GM18858 (cell line): Measurements from ENCODE around the gene UCK2.

Source experiments
- ATAC-seq: cut with Tn5 transposase; IDR thresholded peaks from one replicate; pipeline ENCODE4 v1.9.1; 2021; ENCODE audit not compliant: unreplicated experiment

Gene UCK2

GRCh38 chr1:165897326-165898303 is 70.2 kb downstream of the UCK2 start:
- no peak for ATAC-seq

- no peak for ATAC-seq
Measured at GRCh38 chr1:165898837-165899236, 71.4 kb downstream of the UCK2 start.

DNA sequence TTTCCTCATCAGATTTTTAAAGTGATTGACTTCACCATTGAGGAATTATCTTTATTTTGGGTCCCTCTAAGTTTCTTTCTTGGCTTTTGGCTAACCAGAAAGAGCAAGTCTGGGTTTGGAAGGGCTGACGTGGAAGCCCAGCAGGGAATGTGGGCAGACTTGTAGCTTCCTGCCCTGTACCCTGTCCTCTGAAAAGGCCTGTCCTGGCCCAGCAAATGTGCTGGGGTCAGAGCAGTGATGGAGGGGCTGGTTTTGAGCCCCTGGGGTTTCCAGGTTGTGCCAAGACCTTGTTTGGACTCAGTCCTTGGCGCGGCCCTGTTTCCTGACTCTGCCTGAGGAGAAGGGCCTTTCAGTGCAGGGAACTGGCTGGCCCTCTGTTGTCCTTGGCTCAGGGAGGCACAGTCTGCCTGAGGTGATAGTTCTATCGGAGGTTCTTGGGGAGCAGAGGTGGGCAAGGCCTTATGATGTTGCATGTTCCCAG is 72.1 kb downstream of the UCK2 start:
- ATAC-seq = no peak

- ATAC-seq = no peak
Measured at GRCh38 chr1:165900576-165901380, 73.4 kb downstream of the UCK2 start.

- no peak for ATAC-seq
Measured at GRCh38 chr1:165902565-165902964, 75.2 kb downstream of the UCK2 start.

- no peak for ATAC-seq
Measured at GRCh38 chr1:165903672-165904071, 76.3 kb downstream of the UCK2 start.

GRCh38 chr1:165904948-165905347 is 77.5 kb downstream of the UCK2 start:
- ATAC-seq = no peak

- no peak for ATAC-seq
Measured at GRCh38 chr1:165905853-165906252, 78.4 kb downstream of the UCK2 start.

DNA sequence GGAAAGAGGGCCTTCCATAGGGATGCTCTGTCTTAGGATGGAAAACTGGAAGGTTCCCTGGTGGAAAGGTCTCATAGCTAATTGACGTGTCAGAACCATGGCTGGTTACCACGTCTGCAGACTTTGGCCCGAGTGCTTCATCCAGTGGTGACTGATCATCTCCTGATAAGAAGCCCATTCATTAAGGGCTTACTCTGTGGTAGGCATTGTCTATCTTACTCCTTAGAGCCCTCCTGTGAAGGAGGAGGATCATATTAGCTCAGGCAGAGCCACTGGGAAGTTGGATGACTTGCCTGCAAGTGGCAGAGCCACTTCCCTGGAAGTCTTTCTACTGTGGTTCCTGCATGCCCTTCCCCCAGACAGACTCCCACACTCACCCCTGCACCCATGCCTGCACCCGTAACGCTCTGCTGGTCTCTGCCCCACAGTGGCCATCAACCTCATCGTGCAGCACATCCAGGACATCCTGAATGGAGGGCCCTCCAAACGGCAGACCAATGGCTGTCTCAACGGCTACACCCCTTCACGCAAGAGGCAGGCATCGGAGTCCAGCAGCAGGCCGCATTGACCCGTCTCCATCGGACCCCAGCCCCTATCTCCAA is 79.9 kb downstream of the UCK2 start:
- no peak for ATAC-seq

DNA sequence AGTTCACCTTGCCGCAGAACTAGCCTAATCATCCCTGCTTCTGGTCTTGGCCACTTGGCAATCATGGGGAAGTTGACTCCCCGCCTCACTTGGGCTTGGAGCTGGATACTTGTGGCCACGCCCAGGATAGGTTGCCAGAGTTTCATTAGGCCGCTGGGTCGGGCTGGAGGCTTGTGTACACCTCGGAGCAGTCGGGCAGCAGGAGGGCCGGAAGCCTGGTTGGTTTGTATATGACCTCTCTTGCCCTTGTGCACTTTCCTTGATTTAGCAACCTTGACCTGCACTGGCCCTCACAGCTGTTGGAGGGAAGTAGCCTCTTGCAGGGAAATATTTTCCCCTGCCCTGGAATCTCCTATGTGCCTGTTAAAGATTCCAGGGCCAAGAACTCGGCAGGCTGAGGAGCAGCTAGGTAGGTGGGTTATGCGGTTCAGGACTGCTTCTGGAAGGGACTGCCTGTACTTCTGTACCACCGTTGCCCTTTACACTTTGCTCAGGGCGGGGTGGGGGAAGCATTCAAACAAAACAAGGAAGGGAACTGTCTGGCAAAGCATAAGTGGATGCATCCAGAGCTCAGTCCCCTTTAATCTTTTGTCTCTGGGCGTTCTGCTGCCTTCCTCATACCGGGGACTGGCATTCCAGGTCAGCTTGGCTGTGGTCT is 83.5 kb downstream of the UCK2 start:
- ATAC-seq = no peak

DNA sequence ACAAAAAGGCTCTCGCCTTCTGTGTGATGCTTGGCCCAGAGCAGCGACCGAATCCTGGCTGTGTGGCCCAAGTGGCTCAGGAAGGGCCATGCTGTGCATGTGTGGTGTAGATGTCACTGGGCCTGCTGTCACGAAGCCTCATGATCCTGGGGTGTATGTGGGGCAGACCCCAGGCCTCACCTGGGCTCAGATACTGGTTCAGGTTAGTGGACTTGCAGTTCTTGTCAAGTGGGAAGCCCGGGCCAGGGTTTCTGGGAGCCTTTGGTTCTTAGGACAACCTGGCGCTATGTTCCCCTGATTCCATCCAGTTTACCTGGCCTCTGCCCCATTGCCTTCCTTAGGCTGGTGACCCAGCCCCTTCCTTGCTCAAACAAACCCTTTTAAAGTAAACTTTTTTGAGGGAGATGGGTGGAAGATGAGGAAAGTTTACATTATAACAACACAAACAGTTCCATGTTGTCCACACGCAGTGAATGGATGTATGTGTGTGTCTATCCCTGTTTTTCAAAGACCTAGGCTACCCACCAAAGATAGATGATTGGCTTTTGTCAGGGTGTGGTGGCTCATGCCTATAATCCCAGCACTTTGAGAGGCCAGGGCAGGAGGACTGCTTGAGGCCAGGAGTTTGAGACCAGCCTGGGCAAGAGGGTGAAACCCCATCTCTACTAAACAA is 84.3 kb downstream of the UCK2 start:
- no peak for ATAC-seq

DNA sequence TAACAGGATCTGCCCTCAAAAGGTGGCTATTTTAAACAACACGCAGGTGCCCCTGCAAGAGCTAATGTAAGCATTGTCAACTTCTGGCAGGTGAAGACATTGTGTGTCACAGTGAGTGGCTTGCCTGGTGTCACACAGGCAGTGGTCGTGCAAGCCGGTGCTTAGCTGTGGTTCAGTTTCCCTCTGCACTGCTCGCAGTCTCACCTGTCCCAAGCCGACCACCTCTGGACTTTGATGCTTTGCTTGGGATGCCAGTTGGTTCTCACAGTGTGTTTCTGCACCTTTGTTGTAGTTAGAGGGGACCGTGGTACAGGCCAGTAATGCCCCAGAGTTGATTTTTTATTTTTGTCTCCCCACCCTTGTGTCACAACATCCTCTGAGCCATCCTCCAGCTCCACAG is 85.2 kb downstream of the UCK2 start:
- ATAC-seq = no peak

DNA sequence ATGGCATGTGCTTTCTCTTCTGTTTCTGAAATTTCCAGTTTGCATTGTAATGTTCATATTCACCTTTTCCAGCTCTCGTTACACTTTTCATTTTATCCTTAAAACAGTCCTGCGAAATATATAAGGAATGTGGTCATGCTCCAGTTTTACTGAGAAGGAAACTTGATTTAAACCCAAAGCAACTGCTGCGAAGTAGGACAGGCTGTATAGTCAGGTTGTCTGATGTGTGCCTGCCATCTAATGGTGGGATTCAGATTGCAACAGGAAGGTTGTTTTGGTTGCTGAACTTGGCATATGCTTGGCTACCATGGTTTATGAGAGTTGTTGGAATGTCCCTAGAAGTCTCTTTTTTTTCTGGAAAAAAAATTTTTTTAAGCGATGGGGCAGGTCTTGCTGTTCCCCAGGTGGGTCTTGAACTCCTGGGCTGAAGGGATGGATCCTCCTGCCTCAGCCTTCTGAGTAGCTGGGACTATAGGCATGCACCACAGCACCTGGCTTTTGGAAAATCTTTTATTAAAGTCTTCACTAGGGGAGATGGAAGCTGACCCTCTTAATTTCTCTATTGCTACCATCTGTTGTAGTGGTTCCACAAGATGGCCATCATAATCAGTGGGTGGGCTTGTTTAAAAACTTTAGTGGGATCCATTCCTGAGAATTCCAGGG is 86.9 kb downstream of the UCK2 start:
- peak; percentile 89 for ATAC-seq

DNA sequence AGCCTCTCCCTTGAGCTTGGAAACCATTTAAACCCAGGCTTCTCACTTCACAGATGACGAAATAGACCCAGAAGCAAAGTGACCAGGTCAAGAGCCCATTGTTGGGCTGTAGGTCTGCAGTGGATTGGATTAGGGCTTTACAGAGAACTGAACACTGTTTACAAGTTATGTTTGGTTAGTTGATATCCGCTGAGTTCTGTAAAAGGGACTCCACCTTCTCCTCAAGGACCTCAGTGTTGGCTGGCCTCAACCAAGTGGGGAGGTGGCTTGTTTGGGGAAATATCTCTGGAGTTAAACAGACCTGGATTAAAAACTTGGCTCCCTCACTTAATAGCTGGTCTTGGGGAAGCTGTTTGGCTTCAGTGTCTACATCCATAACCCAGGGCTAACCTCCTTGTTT is 88.1 kb downstream of the UCK2 start:
- ATAC-seq = no peak

DNA sequence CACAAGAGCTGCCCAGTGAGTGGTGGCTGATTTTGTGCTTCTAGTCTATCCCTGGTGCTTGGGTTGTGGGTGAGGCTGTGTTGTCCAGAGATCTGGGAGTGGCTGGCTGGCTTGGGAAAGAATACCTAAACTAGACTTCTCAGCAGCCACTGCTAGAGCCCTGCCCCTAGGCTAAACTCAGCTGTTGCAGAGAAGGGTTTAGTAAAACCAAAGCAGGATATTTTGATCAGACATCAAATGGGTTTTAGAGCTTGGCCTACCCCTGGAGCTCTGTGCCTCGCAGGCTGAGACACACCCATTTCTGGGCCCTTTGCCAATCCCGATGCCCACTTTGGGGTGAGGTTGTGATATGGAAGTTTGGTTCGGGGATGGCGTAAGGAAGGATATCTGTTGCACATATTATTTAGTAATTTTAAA is 88.5 kb downstream of the UCK2 start:
- no peak for ATAC-seq

DNA sequence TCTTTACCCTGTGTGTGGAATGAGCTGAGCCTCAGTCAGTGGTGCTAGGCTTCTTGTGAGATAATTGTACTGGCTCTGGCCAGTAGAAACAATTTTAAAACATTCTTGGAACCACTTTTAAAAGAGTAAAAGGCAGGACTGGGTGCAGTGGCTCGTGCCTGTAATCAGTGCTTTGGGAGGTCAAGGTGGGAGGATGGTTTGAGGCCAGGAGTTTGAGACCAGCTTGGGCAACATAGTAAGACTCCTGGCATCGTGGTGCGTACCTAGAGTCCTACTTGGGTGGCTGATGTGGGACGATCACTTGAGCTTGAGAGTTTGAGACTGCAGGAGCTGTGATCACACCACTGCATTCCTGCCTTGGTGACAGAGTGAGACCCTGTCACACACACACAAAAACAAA is 89.8 kb downstream of the UCK2 start:
- no peak for ATAC-seq

- no peak for ATAC-seq
Measured at GRCh38 chr1:165924117-165924516, 96.7 kb downstream of the UCK2 start.

- ATAC-seq = no peak
Measured at GRCh38 chr1:165925498-165926079, 98.2 kb downstream of the UCK2 start.

- peak; percentile 69 for ATAC-seq
Measured at GRCh38 chr1:165927169-165927568, 99.8 kb downstream of the UCK2 start.
